ENCODE measurements around the gene NOTCH4. TPM values are rescaled to one million over a fixed set of nuclear protein-coding genes. Genes with fewer than 3 reads are reported as not detected.

Gene NOTCH4
- total and polyA plus RNA-seq, 2 donors (not counting 3 experiments of a cell fraction or from before 2014, with no cell fraction given), result 41.7 to 114 TPM

GRCh38 chr6:32198866-32199265 lies 25.0 kb downstream of the NOTCH4 start:
- CTCF ChIA-PET, result no interaction called here
- Histone ChIP-seq H3K9ac (replicated peaks; ENCODE audit: extremely low read depth, insufficient read depth, low read length) (no peak overlapping the region), H3K9me1 (replicated peaks; ENCODE audit: control insufficient read depth, extremely low read depth, insufficient read depth, low read length) (no peaks in the 10 kb centered on the region), H3K79me2 (ENCODE audit: control insufficient read depth, insufficient read depth, low read length) (no peaks in the 10 kb centered on the region), H3K36me3 (ENCODE audit: control insufficient read depth in 2 of 2, extremely low read depth in 1 of 2, insufficient read depth in 2 of 2, low read length in 2 of 2) (peaks cover 4 to 5% of the 10 kb centered on the region in 2 experiments), H3K4me3 (replicated peaks in 1 of 3; ENCODE audit: insufficient read depth in 1 of 3, low read depth in 1 of 3, low read length in 3 of 3) (no peak overlapping the region), H2AFZ (ENCODE audit: low read depth, low read length) (no peak overlapping the region), H3K4me2 (ENCODE audit: insufficient read depth, low read length) (no peak overlapping the region), H3K9me3 (replicated peaks; ENCODE audit: control insufficient read depth, insufficient read depth, low read length) (no peaks in the 10 kb centered on the region), H3K4me1 (ENCODE audit: control insufficient read depth, extremely low read depth, insufficient read depth, low read length) (peaks cover 19% of the 10 kb centered on the region), H3K27ac (ENCODE audit: insufficient read depth, low read depth, low read length) (no peak overlapping the region), H3K27me3 (ENCODE audit: control insufficient read depth in 2 of 2, insufficient read depth in 2 of 2, low read length in 2 of 2) (no peaks in the 10 kb centered on the region), H4K20me1 (replicated peaks; ENCODE audit: control insufficient read depth, extremely low read depth, insufficient read depth, low read length) (no peaks in the 10 kb centered on the region)
- POLR2A ChIA-PET, result no interaction called here
- dilution Hi-C loops (cut with MboI; ENCODE audit: extremely low pct_ligation_motif_present, low sequenced_read_pairs), result no loop called here
- FAIRE-seq (no peak), DNase-seq (ENCODE audit: low read depth, low spot score) (no peak)
- no TSS peak for BruUV-seq (replicated peaks)
- intact Hi-C loops (cut with micrococcal nuclease), result loop anchor here (10.0 kb wide), 2 partner anchors 154 to 534 kb away; partner anchors contain the start of genes C6orf47, CSNK2B, GPANK1 and LY6G5B
- TF ChIP-seq EZH2 (IDR thresholded peaks at IDR 0.05; ENCODE audit: borderline replicate concordance, low read depth, low read length, severe bottlenecking), result no peak
- TF ChIP-seq GATA2 (IDR thresholded peaks at IDR 0.05; ENCODE audit: insufficient read depth, insufficient read length, low read depth, low read length), result no peak
- TF ChIP-seq MAX (IDR thresholded peaks at IDR 0.05; ENCODE audit: insufficient read depth, insufficient read length), result no peak
- TF ChIP-seq MYC (IDR thresholded peaks at IDR 0.05; ENCODE audit: low read depth, low read length), result no peak
- TF ChIP-seq FOS (IDR thresholded peaks at IDR 0.05; ENCODE audit: borderline replicate concordance, insufficient read depth, low read length), result no peak
- TF ChIP-seq POLR2AphosphoS5 (IDR thresholded peaks at IDR 0.05; ENCODE audit: insufficient read depth, low read depth, low read length), result no peak
- TF ChIP-seq JUN (IDR thresholded peaks at IDR 0.05; ENCODE audit: borderline replicate concordance, insufficient read depth, insufficient read length, low read depth), result no peak
- TF ChIP-seq CTCF (IDR thresholded peaks at IDR 0.05; ENCODE audit: extremely low read depth in 1 of 2, insufficient read depth in 1 of 2, low read depth in 1 of 2, low read length in 2 of 2), result no peak
- no peak for TF ChIP-seq POLR2A (IDR thresholded peaks at IDR 0.05; ENCODE audit: low read depth, low read length)

All from endothelial cell of umbilical vein (primary cell).